HG02642 (cell line): ENCODE results near the gene HEXB.
"Not testable (repeated sequence)": the region's sequence is repeated elsewhere in the genome, so short reads cannot be mapped to it uniquely, and the experiment has no call there.

Source experiments
- ATAC-seq: cut with Tn5 transposase; IDR thresholded peaks from one replicate; pipeline ENCODE4 v1.9.1; 2021; ENCODE audit warnings: mild to moderate bottlenecking; ENCODE audit not compliant: unreplicated experiment, poor library complexity

The HEXB gene

DNA sequence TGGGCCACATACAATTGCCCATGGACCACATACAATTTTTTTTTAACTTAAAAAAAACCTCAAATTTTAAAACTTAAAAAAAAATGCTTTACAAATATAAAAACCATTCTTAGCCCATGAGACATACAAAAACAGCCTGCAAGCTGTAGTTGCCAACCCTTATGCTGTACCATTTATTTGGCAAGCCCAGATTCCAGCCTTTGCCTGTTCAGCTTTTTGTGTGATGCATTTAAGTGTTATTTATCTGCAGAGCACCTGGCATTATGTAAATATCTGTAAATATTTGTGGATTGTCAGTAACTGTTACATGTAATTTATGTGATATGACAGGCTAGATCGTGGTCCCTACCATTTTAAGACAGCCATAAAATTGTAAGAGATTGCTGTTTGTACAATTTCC lies 32.6 kb downstream of the HEXB start:
- ATAC-seq = no peak

DNA sequence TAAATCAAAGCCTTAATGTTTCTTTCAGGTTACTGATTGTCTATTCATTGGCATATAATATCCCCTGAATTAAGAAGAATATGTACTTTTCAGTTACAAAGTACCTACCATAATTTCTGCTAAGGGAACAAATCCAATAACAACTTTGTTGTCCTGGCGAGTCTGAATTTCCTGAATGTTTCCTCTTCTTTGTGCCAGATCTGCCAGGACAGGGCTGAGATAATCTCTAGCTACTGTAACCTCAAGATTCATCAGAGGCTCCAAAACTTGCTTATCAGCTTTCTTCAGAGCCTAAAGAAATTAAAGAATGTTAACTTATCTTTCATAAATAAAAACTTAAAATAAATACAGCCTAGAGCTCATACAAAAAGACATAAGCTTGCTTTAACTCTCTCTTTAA lies 37.2 kb downstream of the HEXB start:
- no peak for ATAC-seq

DNA sequence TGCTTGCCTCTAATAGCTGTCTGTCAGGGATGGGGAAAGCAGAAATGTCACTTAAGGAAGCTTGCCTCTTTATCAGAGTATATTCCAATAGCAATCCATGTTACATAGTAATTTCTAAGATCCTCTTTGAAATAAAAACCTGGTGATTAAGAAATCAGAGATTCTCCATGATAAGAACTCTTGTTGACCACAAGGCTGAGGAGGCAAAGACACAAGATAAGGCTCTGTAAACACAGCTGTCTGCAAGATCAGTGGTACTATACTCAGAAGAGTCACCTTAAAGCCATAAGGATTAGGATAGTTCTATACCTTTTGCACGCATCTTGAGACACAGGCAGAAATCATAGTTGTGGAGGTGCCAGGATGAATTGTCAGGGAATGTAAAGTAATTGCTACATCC lies 40.3 kb downstream of the HEXB start:
- no peak for ATAC-seq

DNA sequence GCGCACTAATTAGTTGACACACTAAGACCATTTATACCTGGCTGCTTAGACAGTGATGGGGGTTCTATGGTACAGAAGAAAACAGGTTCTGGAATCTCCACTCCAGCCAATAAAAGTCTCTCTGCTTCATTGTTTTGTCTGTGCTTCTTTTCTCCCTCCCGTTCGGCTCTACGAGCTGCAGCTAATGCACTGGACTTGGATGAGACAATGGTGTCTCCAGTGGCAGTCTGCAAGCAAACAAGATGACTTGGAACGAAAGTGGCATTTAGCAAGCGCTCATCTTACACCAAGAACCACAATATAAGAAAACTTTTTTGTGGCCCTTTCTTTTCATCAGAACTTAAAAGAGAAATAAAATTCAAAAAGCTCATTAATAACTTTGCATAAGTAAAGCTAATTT lies 51.7 kb downstream of the HEXB start:
- ATAC-seq = no peak

DNA sequence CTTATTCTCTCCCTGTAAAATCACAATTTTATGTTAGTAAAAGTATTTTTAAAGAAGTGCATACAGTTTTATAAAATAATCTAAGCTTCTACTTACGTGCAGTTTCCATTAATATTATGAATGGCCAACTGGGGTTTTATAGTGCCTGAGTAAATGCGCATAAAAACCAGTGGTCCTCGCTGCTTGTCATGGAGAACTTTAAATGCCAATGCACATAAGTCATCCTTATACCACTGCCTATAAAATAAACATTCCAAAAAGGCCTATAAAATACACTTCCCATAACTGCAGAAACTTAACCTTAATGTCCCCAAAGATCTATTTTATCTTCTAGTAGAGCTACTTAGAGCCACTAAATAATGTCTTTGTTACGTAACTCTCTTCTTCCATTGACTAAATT lies 53.4 kb downstream of the HEXB start:
- no peak for ATAC-seq

DNA sequence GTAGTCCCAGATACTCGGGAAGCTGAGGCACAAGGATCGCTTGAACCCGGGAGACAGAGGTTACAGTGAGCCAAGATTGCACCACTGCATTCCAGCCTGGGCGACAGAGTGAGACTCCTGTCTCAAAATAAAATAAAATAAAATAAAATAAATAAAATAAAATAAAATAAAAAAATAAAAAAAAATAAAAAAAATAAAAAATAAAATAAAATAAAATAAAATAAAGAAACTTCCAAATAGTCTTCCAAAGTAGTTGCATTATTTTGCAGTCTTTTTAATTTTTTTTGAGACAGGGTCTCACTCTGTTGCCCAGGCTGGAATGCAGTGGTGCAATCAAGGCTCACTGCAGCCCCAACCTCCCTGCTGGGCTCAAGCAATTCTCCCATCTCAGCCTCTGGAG lies 63.7 kb downstream of the HEXB start:
- ATAC-seq = not testable (repeated sequence)

DNA sequence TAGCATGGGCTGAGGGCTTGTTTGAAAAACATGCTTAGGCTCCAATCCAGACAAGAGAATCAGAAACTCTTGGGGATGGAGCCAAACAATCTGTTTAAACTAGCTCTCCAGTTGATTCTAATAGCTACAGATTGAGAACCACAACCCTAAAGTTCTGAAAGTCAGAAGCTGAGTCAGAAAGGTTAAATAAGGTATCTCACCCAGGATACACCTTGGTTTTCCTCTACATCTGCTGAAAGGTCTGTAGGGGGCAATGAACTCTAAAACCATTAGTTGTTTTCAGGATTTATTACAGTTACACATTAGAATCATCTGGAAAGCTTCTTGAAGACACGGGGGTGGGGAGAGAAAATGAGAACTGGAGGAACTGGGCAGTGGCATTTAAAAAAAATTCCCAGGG lies 76.2 kb downstream of the HEXB start:
- ATAC-seq = no peak

DNA sequence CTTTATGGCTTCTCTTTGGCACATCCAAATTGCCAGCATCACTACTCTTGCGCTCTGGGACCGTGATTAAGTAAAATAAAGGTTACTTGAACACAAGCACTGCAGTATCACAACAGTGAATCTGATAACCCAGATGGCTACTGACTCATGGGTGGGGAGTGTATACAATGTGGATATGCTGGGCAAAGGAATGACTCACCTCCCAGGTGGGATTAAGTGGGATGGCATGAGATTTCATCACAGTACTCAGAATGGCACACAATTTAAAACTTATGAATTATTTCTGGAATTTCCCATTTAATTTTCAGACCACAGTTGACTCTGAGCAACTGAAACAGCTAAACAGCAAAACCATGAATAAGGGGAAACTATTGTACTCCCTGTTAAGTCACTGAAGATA lies 77.6 kb downstream of the HEXB start:
- ATAC-seq = no peak

DNA sequence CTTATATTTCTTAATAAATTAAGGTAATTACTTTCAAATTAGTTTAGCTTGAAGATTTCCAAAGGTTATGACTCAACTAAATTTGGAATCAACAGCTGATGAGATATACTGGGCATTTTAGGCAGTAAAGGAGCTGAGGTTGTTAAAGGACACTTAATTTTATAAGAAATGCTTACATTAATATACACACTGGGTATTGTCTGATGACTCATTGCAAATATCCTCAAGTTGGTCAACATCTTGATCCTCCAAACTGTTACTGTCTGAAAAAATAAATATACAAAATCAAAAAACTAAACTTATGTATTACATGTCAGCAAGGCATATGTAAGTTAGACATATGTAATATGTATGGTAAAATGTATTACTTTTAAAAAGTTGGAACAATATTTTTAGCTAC lies 78.5 kb downstream of the HEXB start:
- no peak for ATAC-seq

DNA sequence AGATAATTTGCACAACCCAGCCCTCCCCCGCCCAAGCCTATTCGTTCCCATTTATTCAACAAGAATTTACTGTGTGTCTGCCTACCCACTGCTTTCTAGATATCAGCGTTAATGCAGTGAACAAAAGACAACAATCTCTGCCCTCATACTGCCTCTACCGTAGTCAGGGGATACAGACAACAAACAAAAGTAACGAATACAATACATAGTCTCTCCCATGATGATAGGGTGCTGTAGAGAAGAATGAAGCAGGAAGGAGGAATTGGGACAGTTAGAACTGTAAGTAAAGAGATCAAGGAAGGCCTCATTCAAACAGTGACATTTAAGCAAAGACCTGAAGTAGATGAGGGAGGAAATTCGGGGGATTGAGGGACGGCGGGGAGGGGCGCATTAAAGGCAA lies 80.2 kb downstream of the HEXB start:
- ATAC-seq = no peak

DNA sequence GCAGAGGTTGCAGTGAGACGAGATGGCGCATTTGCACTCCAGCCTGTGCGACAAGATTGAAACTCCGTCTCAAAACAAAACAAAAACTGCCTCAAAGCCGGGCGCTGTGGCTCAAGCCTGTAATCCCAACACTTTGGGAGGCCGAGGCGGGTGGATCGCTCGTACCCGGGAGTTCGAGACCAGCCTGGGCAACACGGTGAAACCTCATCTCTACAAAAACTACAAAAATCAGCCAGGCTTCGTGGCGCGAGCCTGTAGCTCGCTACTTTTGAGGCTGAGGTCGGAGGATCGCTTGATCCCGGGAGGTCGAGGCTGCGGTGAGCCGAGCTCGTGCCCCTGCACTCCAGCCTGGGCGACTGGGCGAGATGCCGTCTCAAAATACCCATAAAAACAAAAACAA lies 80.9 kb downstream of the HEXB start:
- ATAC-seq = no peak

DNA sequence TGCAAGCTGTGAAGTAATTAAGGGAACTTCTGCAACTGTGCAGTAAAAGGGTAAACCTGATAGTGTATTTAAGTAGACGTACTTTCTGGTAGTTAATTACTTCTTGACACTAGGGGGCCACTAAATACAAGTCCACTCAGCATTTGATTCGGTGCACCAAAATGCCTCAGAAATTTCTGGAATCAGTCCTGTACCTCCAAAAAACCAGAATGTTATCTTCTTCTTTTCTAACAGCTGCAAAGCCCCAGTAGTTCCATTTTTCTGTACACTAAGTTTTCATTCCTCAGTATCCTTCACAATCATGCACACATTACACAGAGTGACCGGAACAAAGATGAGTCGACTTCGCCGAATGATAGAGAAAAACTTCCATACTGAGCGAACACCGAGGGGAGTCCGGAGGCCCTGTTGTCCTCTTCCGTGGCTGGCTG lies 81.4 kb downstream of the HEXB start:
- ATAC-seq = no peak

DNA sequence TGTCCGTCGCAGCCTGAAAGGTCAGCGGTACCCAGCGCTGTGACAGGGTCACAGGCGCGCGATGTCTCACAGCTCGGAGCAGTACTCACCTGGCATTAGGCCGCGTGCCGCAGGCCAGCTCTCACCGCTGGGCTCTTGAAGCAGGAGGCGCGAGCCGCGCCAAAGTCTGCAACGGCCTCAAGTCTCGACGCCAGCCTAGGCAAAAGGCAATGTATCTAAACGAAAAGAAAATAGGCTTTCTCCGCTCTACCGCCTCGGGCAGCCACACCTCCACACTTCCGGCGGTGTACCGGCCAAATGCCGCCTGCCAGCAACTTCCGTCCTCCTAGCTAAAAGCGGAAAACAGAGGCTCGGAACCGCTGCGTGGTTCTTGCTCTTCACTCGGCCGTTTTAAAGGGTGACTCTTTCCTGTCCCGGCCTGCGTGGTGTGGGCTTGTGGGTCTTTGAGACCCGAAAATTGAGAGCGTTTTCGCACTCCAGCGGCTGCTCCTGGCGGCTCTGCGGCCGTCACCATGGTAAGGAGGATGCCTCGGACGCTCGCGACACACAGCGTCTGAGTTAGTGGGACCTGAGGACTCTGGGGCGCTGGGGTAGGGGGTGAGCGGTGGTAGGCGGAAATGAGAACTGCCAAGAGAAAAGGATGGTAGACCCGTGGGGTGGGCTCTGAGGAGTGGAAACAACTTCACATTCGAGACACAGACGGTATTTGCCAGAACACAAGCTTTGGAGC lies 82.0 kb downstream of the HEXB start, which contains the start of the genes GFM2 and NSA2:
Gene GFM2 (minus strand): TSS at position 269 of the 730 bp plus-strand sequence. CDS start 3,375 bp downstream, outside the sequence.
Gene NSA2 (plus strand): TSS at position 401 of the 730 bp plus-strand sequence. CDS start 112 bp downstream, at position 513.
- peak; percentile 96 for ATAC-seq

DNA sequence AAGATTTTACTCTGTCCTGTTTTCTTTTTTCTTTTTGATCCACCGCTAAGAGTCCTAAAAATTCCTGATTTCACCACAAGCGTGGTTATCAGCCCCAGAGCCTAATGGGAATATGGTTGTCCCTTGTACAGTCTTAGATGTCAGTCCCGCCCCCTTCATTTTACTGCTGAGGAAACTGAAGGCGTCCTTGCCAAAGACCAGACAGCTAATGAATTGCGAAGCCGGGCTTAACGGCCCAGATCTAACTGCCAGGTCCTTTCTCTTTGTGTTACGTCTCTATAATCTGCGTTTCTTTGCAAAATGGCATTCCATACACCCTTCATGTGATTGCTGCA lies 82.5 kb downstream of the HEXB start:
- peak; percentile 29 for ATAC-seq
